Measurements from ENCODE around the gene DNM2. TPM values are rescaled to one million over a fixed set of nuclear protein-coding genes. Genes with fewer than 3 reads are reported as not detected.
"Not testable (repeated sequence)": the region's sequence is repeated elsewhere in the genome, so short reads cannot be mapped to it uniquely, and the experiment has no call there.

The DNM2 gene
- total RNA-seq, 1 experiment from 2014 or later: 80.3 TPM

DNA sequence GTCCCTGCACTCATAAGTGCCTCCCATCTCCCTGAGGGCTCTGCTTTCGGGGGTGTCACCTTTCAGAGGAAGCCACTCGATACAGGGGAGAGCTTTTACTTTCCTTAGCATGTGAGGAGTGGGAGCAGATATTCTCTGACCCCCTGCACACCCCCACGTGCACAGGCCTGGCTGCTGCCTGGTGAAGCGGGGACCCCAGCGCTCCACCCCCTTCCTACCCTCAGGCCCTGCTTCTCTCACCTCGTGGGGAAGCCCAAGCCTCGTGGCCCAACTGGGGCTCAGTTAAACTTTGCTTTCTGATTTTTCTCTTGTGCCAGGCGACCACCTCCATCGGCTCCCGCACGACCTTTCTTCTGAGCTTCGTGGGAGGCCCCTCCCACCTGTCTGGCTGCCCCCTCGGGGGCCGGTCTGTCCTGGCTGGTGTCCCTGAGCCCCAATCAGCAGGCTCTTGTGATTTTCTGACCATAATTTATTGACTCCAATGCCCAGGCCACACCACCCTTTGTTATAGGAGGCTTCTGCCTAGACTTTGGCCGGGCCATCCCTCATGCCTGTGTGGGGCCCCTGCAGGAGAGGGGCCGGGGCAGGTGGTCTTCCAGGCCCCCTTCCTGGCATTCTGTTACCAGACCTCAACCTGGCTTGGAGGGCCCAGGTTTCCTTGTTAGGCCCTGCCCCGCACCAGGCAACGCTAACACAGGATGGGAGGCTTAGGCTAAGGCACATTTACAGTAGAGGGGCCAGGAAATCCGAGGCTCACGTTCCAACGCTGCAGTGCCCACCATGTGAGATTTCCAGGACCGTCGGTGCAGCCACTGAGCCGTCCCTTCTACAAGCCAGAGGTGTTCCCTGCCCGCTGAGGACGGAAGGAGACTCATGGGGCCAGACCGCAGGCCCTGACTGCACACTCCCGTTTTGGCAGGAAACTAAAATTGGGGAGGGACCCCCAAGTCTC, 114.4 kb downstream of the DNM2 start:
- DNase-seq (ENCODE audit: low read depth): no peak

DNA sequence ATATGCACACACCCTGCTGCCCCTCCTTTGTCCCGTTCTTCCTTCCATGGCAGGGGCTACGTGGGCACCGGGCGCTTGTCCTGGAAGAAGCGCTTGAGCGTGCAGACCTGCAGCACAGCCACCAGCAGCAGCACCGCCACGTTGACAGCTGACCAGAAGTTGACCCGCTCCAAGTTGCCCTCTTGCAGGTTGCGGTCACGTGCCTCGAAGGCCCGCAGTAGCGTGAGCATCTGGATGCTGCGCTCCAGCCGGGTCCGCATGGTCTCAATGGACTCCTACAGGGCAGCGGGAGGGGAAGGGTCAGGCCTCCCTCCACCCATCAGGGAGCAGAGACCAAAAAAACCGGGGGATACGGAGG, 115.0 kb downstream of the DNM2 start:
- DNase-seq (ENCODE audit: low read depth): no peak

DNA sequence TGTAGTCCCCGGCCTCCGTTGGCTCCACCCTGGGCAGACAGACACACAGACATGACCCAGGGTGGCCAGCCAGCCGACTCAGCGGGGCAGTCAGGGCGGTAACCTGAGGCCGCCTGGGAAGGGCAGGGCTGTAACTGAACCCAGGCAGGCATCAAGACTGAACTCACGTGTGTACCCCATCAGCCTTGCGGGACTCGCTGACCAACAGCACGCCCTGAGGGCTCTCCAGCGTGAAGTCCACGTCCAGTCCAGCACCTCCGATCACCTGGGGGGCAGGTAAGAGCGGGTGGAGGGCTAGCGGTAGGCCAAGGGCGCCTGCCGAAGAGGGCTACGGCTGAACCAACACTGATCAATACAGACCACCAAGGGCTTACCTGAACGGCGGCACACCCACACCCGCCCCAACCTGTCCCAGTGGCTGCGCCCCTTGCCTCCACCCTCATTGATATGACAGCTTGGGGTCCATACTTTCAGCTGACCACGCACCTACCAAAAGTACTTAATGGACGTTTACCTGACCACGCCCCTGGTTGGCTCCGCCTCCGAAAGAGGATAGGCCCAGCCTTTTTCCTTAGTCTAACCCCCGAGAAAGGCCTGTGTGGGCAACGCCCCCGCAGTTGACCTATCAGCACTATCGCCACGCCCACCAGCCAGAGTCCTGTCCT, 117.3 kb downstream of the DNM2 start:
- no peak for DNase-seq (ENCODE audit: low read depth)

DNA sequence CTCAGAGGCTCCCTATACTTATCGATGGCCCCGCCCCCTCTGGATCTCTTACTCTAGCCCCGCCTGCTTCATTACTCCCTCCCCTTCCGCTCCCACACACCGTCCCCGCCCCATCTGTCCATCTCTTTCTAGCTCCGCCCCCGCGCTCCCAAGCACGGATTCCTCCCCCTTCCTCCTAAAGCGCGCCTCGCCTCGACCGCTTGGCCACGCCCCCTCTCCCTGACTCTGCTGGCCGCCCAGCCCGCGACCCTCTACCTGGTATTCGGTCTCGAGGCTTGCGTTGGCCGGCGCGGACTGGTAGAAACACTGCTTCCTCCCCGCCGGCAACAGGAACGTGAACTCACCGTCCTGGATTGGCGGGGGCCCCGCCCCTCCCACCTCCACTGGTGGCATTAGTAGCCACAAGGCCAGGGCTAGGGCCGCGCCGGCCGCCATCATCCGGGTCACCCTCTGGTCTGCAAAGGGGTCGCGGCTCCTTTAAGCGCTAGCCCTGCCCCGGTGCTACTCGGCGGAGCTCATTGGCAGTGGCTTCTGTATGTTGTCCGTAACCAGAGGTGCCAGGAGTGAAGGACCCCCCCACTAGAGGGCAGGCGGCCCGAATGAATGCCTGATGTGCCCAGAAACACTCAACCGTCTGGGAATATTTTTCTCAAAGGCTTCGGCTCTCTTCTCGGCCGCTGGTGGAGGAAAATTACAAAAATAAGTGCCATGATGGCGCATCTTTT, 118.0 kb downstream of the DNM2 start, which contains the start of gene TMED1:
Gene TMED1, minus strand, starts transcription at position 459 of the 725 bp plus-strand sequence. Its CDS starts 21 bp downstream, at position 438.
- peak; percentile 99 for DNase-seq (ENCODE audit: low read depth)

DNA sequence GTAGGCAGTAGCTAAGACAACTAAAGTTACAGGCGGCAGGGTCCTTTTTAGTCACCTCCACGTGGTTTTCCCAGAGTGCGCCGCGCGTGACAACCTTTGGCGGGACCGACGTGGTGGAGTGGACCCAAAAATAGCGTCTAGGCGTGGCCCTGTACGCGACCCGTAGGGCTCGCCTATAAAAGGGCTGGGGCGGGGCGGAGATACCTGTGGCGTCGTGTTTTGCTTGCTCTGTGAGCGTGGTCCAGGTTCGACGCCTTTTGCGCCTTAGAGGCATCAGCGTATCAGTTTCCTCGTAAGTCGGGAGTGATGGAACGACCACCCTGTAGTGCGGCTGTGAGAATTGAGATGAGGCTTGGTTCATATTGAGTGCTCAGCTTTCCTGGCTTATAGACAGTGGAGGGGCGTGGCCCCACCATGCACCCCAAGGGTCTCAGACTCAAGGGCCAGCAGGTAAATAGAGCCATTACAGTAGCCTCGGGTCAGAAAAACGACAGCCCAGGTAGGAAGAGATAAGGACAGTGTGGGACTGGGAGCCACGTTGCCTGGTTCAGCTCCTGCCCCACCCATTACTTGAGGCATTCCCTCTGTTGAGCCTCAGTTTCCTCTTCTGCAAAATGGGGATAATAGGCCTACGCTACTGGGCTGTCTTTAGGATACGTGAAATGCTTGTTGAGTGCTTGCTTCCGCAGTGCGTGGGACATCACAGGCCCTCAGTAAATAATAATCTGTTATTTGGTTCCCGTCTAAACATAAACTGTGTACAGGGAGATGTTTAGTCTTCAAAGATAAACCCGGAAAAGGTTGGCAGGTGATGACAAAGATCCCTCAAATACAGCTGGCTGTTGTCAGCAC, 118.8 kb downstream of the DNM2 start:
- peak; percentile 87 for DNase-seq (ENCODE audit: low read depth)

DNA sequence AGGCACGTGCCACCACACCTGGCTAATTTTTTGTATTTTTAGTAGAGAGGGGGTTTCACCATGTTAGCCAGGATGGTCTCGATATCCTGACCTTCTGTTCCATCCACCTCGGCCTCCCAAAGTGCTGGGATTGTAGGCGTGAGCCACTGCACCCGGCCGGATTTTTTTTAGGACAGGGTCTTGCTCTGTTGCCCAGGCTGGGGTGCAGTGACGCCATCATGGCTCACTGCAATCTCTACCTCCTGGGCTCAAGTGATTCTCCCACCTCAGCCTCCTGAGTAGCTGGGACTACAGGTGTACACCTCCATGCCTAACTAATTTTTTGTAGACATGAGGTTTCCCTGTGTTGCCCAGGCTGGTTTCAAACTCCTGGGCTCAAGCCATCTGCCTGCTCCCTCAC, 119.8 kb downstream of the DNM2 start:
- DNase-seq (ENCODE audit: low read depth): not testable (repeated sequence)

DNA sequence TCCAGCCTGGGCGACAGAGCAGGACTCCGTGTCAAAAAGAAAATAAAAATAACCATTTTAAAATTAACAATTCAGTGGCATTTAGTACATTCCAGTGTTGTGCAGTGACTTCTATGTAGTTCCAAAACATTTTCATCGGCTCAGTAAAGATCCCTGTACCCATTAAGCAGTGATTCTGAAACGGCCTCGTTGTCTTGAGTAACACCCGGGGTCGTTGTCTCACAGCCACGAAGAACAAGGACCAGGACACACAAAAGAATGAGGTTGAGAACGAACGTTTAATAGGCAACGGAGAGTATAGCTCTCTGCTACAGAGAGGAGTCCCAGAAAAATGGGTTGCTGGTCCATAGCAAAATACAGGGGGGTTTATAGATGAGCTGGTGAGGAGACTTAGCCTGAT, 120.5 kb downstream of the DNM2 start:
- no peak for DNase-seq (ENCODE audit: low read depth)

DNA sequence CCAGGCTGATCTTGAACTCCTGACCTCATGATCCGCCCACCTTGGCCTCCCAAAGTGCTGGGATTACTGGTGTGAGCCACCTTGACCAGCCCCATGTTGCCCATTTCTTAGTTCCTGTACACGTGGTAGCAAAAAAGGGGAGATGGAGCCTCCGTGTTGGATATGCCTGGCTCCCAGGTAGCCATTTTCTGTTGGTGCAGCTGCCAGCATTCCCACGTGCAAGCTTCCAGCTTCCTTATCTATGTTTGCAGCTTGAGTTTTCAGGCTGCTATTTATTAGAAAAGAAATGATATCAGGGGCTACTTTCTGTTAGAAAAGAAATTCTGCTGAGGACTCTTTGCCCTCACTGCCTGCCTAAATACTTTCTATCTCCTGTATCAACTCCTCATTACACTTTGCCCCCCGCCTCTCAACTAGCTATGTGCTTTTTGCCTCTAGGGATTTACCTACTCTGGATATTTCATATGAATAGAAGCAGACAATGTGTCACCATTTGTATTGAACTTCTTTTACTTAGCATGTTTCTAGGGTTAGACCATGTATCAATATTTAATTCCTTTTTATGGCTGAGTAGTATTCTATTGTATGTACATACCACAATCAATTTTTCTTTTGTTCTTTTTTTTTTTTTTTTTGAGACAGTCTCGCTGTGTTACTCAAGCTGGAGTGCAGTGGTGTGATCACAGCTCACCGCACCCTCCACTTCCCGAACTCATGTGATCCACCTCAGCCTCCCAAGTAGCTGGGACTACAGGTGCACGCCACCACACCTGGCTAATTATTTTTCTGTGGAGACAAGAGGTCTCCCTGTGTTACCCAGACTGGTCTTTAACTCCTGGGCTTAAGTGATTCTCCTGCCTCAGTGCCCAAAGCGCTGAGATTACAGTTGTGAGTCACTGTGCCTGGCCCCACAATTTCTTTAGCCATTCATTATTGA, 121.5 kb downstream of the DNM2 start:
- no peak for DNase-seq (ENCODE audit: low read depth)

DNA sequence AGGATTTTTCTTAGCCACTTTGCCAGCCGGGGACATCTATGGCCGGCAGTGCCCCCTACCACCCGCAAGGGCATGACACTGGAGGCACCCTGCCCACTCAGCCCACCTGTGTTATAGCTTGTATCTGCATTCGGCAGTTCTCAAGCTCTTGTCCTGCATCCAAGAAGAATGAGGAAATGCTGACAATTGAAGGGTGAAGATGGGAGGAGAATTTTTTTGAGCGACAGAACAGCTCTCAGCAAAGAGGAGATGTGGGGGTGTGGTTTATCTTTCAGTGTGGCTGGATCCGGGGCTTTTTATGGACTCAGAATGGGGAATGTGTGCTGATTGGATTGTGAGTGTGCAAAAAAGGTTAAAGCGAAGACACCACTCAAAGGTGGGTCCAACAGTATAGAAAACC, 124.9 kb downstream of the DNM2 start:
- DNase-seq (ENCODE audit: low read depth): no peak

DNA sequence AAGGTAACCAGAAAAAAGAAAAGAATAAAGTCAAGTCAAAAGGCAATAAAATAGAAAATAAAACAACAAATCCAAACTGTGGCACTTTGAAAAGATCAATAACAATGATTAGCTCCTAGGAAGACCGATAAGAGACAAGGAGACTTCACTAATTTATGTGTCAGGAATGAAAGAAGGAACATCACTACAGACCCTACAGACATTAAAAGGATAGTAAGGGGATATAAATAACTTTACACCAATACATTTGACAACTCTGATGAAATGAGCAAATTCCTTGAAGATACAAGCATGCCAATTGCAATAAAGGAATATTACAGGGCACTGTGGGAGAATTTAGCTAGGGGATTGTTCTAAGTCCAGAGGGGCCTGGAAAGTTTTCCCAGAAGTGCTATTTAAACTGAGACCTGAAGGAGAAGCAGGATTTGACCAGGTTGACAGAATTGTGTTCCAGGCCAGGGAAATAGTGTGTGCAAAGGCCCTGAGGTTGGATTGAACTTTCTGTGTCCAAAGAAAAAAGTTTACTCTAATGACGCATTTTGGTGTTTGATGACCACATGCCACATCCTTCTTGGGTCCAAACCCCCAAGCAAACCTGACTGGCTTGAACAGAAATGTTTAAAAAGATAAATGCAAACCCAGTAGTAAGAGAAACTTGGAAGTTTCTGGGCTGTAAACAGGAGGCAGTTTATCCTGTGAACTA, 128.8 kb downstream of the DNM2 start:
- DNase-seq (ENCODE audit: low read depth): no peak

DNA sequence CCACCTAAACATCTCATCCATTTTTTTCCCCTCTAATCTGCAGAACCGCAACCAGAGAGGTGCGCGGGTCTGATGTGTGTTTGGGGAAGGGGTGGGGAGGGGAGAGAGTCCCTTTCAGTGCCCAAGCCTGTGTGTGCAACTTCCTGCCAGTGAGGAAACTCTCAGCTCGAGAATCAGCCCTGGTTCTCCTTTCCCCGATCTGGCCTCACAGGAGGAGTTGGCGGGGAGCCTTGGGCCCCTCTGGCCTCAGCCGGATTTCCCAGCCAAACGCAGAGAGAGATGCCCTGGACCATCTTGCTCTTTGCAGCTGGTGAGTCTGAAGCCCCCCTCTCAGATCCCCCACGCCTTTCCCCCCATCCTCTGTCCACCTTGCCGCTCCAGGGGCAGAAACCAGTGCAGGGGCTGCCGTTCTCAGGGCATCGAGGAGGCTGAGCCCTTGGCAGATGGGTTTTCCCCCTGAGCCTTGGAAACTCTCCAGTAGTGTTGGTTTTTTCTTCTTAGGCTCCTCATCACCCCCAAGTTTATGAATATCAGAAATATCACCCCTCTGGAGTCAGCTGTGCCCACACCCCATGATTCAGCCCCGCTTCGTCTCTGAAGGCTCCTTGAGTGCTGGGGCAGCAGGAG, 130.5 kb downstream of the DNM2 start, which contains the start of gene C19orf38:
Gene C19orf38, plus strand, starts transcription at position 186 of the 627 bp plus-strand sequence. Its CDS starts 94 bp downstream, at position 280.
- no peak for DNase-seq (ENCODE audit: low read depth)

DNA sequence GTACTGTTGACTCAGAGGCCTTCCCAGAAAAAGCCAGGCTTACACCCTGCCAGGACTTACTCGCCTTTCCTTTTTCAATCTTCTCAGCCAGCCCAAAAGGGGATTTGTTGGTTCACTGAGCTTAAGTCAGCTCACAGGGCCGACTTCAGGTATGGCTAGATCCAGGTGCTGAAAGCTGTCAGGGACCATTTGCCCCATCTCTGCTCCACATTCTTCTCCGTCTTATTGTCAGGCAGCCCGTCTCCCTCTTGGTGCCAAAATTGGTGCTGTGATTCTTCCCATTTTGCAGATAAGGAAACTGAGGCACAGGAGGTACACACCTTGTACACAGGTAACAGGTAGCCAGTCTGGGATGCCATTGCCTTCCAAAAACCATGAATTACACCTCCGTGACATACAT, 132.8 kb downstream of the DNM2 start:
- no peak for DNase-seq (ENCODE audit: low read depth)

DNA sequence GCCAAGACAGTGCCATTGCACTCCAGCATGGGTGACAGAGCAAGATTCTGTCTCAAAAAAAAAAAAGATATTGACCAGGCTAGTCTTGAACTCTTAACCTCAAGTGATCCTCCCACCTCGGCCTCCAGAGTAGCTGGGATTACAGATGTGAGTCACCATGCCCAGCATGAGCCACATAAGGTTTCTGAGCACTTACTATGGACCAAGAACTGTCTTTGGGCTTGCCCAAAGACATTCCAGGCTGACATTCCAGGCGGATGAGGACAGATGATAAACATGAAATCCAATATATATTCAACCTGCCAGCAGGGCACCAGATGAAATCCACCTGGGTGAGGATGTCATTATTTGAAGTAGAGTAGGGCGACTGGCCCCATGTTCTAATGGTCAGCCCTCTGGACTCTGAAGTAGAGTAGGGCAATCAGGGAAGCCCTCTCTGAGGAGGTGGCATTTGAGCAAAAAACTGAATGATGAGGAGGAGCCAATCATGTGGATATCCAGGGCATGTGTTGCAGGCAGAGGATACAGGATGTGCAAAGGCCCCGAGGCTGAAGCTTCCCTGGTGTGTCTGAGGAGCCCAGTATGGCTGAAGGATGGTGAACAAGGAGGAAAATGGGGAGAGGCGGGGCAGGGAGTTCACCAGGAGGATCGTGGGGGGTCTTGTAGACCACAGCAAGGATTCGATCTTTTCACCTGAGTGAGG, 134.4 kb downstream of the DNM2 start:
- DNase-seq (ENCODE audit: low read depth): peak; percentile 63

DNA sequence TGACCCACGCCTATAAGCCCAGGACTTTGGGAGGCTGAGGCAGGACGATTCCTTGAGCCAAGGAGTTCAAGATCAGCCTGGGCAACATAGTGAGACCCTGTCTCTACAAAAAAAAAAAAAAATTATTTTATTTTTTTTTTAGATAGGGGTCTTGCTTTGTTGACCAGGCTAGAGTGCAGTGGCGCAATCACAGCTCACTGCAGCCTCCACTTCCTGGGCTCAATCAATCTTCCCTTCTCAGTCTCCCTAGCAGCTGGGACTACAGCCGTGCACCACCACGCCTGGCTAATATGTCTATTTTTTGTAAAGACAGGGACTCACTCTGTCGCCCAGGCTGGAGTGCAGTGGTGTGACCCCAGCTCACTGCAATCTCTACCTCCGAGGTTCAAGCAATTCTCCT, 135.1 kb downstream of the DNM2 start:
- DNase-seq (ENCODE audit: low read depth): no peak

DNA sequence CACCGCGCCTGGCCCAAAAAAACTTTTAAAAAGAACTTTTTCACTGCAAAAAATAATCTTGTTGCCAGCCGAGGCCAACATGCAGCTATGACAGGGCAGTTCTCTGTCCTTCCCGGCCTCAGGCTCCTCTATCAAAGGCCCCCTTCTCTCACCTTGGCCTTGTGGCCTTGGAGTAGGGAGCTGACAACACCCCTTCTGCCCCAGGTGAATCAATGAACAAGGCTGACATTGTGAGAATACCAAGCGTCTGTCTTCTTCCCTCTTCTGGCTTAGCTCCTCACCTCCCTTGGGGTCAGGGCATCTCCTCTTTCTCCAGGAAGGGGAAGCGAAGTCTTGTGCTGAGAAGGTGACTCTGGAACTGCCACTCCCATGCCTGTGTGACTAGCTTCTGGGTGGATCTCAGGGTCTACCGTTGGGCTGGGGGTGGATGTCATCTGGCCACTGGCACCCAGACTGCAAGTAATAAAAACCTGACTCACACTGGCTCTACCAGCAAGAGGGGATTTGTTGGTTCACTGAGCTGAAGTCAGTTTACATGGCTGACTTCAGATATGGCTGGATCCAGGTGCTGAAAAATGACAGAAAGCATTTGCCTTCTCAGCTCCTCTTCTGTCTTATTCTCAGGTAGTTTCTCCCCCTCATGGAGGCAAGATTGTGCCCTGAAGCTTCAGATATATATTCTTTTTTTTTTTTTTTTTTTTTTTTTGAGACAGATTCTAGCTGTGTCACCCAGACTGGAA, 136.6 kb downstream of the DNM2 start:
- DNase-seq (ENCODE audit: low read depth): no peak

DNA sequence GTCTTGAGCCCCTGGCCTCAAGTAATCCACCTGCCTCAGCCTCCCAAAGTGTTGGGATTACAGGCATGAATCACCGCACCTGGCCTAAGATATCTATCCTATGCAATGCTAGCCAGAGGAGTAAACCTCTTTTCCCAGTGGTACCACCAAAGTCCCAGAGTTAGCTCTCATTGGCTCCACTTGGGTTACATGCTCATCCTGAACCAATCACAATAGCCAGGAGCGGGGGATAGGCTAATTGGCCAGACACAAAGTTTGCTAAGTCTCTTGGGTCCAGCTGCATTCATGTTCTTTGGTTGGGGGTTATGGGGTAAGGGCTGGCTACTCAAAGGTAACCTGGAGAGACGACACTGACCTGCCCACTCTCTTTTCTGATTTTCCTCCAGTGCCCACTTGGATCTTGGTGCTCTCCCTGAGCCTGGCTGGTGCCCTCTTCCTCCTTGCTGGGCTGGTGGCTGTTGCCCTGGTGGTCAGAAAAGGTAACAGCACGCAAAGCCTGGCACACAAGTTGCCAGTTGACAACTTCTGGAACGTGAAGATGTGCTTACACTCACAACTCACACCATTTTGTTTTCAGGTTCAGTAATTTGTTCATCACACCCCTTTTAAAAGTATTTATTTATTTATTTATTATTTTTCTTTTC, 138.1 kb downstream of the DNM2 start:
- DNase-seq (ENCODE audit: low read depth): no peak

DNA sequence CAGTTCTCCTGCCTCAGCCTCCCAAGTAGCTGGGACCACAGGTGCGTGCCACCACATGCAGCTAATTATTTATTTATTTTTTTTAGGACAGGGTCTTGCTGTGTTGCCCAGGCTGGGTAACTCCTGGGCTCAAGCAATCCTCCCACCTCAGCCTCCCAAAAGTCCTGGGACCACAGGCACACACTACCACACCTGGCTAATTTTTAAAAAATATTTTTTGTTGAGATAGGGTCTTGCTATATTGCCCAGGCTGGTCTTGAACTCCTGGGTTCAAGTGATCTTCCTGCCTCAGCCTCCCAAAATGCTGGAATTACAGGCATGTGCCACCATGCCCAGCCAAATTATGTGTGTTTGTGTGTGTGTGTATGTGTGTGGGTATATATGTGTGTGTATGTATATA, 139.0 kb downstream of the DNM2 start:
- DNase-seq (ENCODE audit: low read depth): not testable (repeated sequence)

Measured in LHCN-M2 (cell line).